B cell (primary cell): ENCODE measurements around the gene PGK1. TPM values are rescaled to one million over a fixed set of nuclear protein-coding genes. Genes with fewer than 3 reads are reported as not detected.

Experiments used
- ATAC-seq: fragments of 200-7000 bp; cut with Tn5 transposase; one replicate; pipeline ENCODE4 v1.10.0; 2021; ENCODE audit warnings: low read depth, mild to moderate bottlenecking, moderate number of reproducible peaks, moderate library complexity
- CTCF ChIA-PET: fragments of 350-600 bp; sonication (Branson Sonifier 250); formaldehyde crosslinking; loops from one replicate; lab custom pipeline; 2021; ENCODE audit warnings: antibody characterized with exemption, inconsistent platforms; lab: Charles Lee
- POLR2A ChIA-PET: fragments of 350-600 bp; sonication (Branson Sonifier 250); formaldehyde crosslinking; loops from one replicate; lab custom pipeline; 2021; ENCODE audit warnings: antibody characterized with exemption; lab: Charles Lee
- DNase-seq: peaks from one replicate; pipeline ENCODE4 v3.0.0; 2013
- H2AFZ ChIP-seq: 2 replicates; pipeline ENCODE4 v1.6.1; 2012; ENCODE audit warnings: mild to moderate bottlenecking, low read depth, low read length; ENCODE audit not compliant: insufficient read depth, poor library complexity, severe bottlenecking
- H3K27ac ChIP-seq, 2 donors: 1 replicate in 1 of 2; 2 replicates in 1 of 2; pipeline ENCODE4 v1.5.1; 2012 to 2013; ENCODE audit warnings: low read length in 2 of 2, mild to moderate bottlenecking in 2 of 2, moderate library complexity in 1 of 2
- H3K27me3 ChIP-seq, 4 experiments: fragments of 200-600 bp in 1 of 4; sonication (generic) in 1 of 4; replicated peaks in 1 of 4; 1 replicate in 2 of 4; 2 replicates in 2 of 4; pipeline versions ENCODE4 v1.6.1 to v1.7.0; 2013 to 2016; ENCODE audit warnings: low read length in 3 of 4, mild to moderate bottlenecking in 2 of 4, mixed read lengths in 1 of 4, moderate library complexity in 1 of 4; ENCODE audit not compliant: insufficient read depth in 4 of 4, control insufficient read depth in 3 of 4; ENCODE audit errors: control extremely low read depth in 1 of 4
- H3K36me3 ChIP-seq, 2 experiments: replicated peaks in 1 of 2; 1 replicate in 1 of 2; 2 replicates in 1 of 2; pipeline versions ENCODE4 v1.6.1 to v1.7.1; 2013; ENCODE audit warnings: low read length in 1 of 2; ENCODE audit not compliant: insufficient read depth in 2 of 2, control insufficient read depth in 1 of 2; ENCODE audit errors: control extremely low read depth in 1 of 2, extremely low read depth in 1 of 2
- H3K4me1 ChIP-seq, 2 donors: fragments of 200-600 bp in 1 of 2; sonication (generic) in 1 of 2; 1 replicate in 1 of 2; 2 replicates in 1 of 2; pipeline versions ENCODE4 v1.5.1 to v1.6.1; 2013 to 2017; ENCODE audit warnings: low read length in 2 of 2; ENCODE audit not compliant: control insufficient read depth in 2 of 2, insufficient read depth in 2 of 2
- H3K4me2 ChIP-seq: replicated peaks from 2 replicates; pipeline ENCODE3; 2012; ENCODE audit warnings: mild to moderate bottlenecking, low read depth, low read length; ENCODE audit not compliant: poor library complexity, severe bottlenecking
- H3K4me3 ChIP-seq, 5 experiments: fragments of 200-600 bp in 1 of 5; sonication (generic) in 1 of 5; 1 replicate in 3 of 5; 2 replicates in 2 of 5; pipeline versions ENCODE4 v1.5.1 to v1.7.0; 2011 to 2016; ENCODE audit warnings: low read length in 4 of 5, mild to moderate bottlenecking in 4 of 5, low read depth in 2 of 5, control low read depth in 1 of 5, moderate library complexity in 1 of 5; ENCODE audit not compliant: insufficient read depth in 1 of 5; ENCODE audit errors: control extremely low read depth in 1 of 5, extremely low read depth in 1 of 5
- H3K79me2 ChIP-seq: fragments of 200-600 bp; sonication (generic); one replicate; pipeline ENCODE4 v1.6.0; 2016; ENCODE audit warnings: low read length; ENCODE audit not compliant: control insufficient read depth, insufficient read depth
- H3K9ac ChIP-seq: fragments of 200-600 bp; sonication (generic); 2 replicates; pipeline ENCODE4 v1.6.1; 2017; ENCODE audit warnings: mild to moderate bottlenecking, low read length, moderate library complexity
- H3K9me3 ChIP-seq, 3 donors: one replicate each; pipeline versions ENCODE4 v1.6.1 to v1.7.1; 2013; ENCODE audit warnings: low read length in 2 of 3; ENCODE audit not compliant: control insufficient read depth in 2 of 3, insufficient read depth in 1 of 3; ENCODE audit errors: control extremely low read depth in 1 of 3
- H4K20me1 ChIP-seq: 2 replicates; pipeline ENCODE4 v1.6.0; 2012; ENCODE audit warnings: mild to moderate bottlenecking, low read length; ENCODE audit not compliant: insufficient read depth, control insufficient read depth, poor library complexity, severe bottlenecking
- H3K27ac Mint-ChIP-seq: one replicate; pipeline ENCODE4 v1.8.0; 2021; ENCODE audit warnings: mixed read lengths
- H3K27me3 Mint-ChIP-seq: one replicate; pipeline ENCODE4 v1.8.0; 2021; ENCODE audit warnings: mixed read lengths
- H3K4me1 Mint-ChIP-seq: one replicate; pipeline ENCODE4 v1.8.0; 2021; ENCODE audit warnings: mixed read lengths
- H3K4me3 Mint-ChIP-seq: one replicate; pipeline ENCODE4 v1.8.0; 2021; ENCODE audit warnings: mixed read lengths
- H3K9me3 Mint-ChIP-seq: one replicate; pipeline ENCODE4 v1.8.0; 2022; ENCODE audit warnings: mixed read lengths; ENCODE audit not compliant: insufficient read depth
- EZH2 ChIP-seq: IDR thresholded peaks from 2 replicates; pipeline ENCODE4 v1.6.1; 2012; ENCODE audit warnings: borderline replicate concordance, low read depth, mild to moderate bottlenecking, moderate library complexity, low read length; ENCODE audit not compliant: insufficient read depth, poor library complexity, severe bottlenecking
- intact Hi-C: fragments of 100-400 bp; cut with micrococcal nuclease; formaldehyde crosslinking; loops from one replicate; pipeline ENCODE4 v1.10.0; 2022
- polyA plus RNA-seq: library from polyadenylated mRNA; depleted of rRNA; stranded (reverse); fragments of >200 nt; gene quantifications from 2 replicates; pipeline ENCODE4 v1.2.3, GENCODE V29; 2012
- total RNA-seq, 2 donors: library from RNA; stranded (reverse); fragments of 120-200 nt in 1 of 2; gene quantifications; 1 replicate in 1 of 2; 2 replicates in 1 of 2; pipeline versions ENCODE4 v1.2.3 to v1.2.4, GENCODE V29; 2013 to 2022
- TF ChIP-seq, protein P1 (sequence below): fragments of 200-600 bp; IDR thresholded peaks from one replicate; pipeline ENCODE4 v1.8.0; 2022; ENCODE audit warnings: antibody characterized with exemption, mild to moderate bottlenecking

PGK1 gene
- total and polyA plus RNA-seq, 2 donors (not counting 1 experiment from before 2014, with no cell fraction given) = 83.7 to 162 TPM

DNA sequence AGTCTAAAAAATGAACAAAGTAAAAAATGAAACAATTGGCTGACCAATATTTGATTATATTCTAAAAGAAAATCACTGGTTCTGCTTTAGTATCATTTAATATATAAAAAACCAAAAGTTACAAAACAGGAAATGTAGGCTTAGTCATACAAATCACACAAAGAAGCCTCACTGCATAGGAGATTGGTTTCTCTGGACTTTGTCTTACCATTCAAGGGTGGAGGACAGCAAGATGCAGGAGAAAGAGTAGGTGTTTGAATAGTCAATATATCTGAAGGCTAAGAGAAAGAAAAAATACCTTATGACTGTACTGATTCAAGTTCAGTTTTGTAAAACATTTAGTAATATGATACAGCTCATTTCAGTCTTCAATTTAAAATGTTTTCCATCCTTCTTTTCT is 64.0 kb downstream of the PGK1 start:
- Histone ChIP-seq H4K20me1 (no peaks in the 10 kb centered on the region), H3K79me2 (no peaks in the 10 kb centered on the region), H3K27ac (no peak overlapping the region), H3K4me2 (no peak overlapping the region), H3K9me3 (no peaks in the 10 kb centered on the region), H3K36me3 (no peaks in the 10 kb centered on the region), H2AFZ (no peak overlapping the region), H3K4me3 (no peak overlapping the region), H3K9ac (no peak overlapping the region), H3K4me1 (no peaks in the 10 kb centered on the region), H3K27me3 (no peaks in the 10 kb centered on the region)
- Mint-ChIP-seq H3K4me1 (no peaks in the 10 kb centered on the region), H3K4me3 (no peak overlapping the region), H3K27me3 (no peaks in the 10 kb centered on the region), H3K27ac (no peak overlapping the region), H3K9me3 (no peaks in the 10 kb centered on the region)
- TF ChIP-seq, protein P1, sequence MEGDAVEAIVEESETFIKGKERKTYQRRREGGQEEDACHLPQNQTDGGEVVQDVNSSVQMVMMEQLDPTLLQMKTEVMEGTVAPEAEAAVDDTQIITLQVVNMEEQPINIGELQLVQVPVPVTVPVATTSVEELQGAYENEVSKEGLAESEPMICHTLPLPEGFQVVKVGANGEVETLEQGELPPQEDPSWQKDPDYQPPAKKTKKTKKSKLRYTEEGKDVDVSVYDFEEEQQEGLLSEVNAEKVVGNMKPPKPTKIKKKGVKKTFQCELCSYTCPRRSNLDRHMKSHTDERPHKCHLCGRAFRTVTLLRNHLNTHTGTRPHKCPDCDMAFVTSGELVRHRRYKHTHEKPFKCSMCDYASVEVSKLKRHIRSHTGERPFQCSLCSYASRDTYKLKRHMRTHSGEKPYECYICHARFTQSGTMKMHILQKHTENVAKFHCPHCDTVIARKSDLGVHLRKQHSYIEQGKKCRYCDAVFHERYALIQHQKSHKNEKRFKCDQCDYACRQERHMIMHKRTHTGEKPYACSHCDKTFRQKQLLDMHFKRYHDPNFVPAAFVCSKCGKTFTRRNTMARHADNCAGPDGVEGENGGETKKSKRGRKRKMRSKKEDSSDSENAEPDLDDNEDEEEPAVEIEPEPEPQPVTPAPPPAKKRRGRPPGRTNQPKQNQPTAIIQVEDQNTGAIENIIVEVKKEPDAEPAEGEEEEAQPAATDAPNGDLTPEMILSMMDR = no peak
- TF ChIP-seq EZH2 = no peak
- intact Hi-C loops = no loop called here
- no peak for DNase-seq
- ChIA-PET POLR2A (no interaction called here), CTCF (no interaction called here)
- ATAC-seq = no peak

Other genes starting within 250 kb of the PGK1 start
- gene MAGT1, start 208.8 kb upstream of the PGK1 start, total RNA-seq = 28.1 and 30.0 TPM in 2 replicates
- gene MAGT1, start 208.8 kb upstream of the PGK1 start, polyA plus RNA-seq = 7.4 and 14.9 TPM in 2 replicates
- gene COX7B, start 204.8 kb upstream of the PGK1 start, total RNA-seq = 91.1 and 94.0 TPM in 2 replicates
- gene COX7B, start 204.8 kb upstream of the PGK1 start, polyA plus RNA-seq = 292 and 352 TPM in 2 replicates
- gene ATP7A, start 193.6 kb upstream of the PGK1 start, total RNA-seq = 12.4 and 14.8 TPM in 2 replicates
- 2.7 and 3.0 TPM in 2 replicates for gene ATP7A, start 193.6 kb upstream of the PGK1 start, polyA plus RNA-seq
- not detected in 2 replicates for gene PGAM4, start 134.6 kb upstream of the PGK1 start, total RNA-seq
- gene PGAM4, start 134.6 kb upstream of the PGK1 start, polyA plus RNA-seq = not detected in 2 replicates
- gene TAF9B, start 35.4 kb downstream of the PGK1 start, total RNA-seq = 12.2 and 13.7 TPM in 2 replicates
- 2.2 and 2.5 TPM in 2 replicates for gene TAF9B, start 35.4 kb downstream of the PGK1 start, polyA plus RNA-seq
- 41.7 and 43.4 TPM in 2 replicates for gene CYSLTR1, start 223.4 kb downstream of the PGK1 start, total RNA-seq
- 10.7 and 20.8 TPM in 2 replicates for gene CYSLTR1, start 223.4 kb downstream of the PGK1 start, polyA plus RNA-seq